Osteoblast (primary cell): ENCODE results near the gene PGAM2. TPM values are rescaled to one million over a fixed set of nuclear protein-coding genes. Genes with fewer than 3 reads are reported as not detected.
A peak's percentile ranks its signal among the peaks of the same experiment; 100 is the strongest.

ENCODE experiments used
- DNase-seq: peaks from one replicate; pipeline ENCODE4 v3.0.0; 2011; ENCODE audit warnings: low spot score, mixed read lengths; ENCODE audit not compliant: insufficient read length; ENCODE audit errors: missing footprints
- H2AFZ ChIP-seq: 2 replicates; pipeline ENCODE4 v1.6.0; 2011; ENCODE audit warnings: mild to moderate bottlenecking, low read length
- H3K27ac ChIP-seq: 2 replicates; pipeline ENCODE4 v1.5.1; 2011; ENCODE audit warnings: mild to moderate bottlenecking, low read depth, low read length, moderate library complexity
- H3K27me3 ChIP-seq: 2 replicates; pipeline ENCODE4 v1.6.0; 2012; ENCODE audit warnings: mild to moderate bottlenecking, control low read depth, inconsistent platforms, low read length, moderate library complexity; ENCODE audit not compliant: insufficient read depth
- H3K36me3 ChIP-seq: 2 replicates; pipeline ENCODE4 v1.5.1; 2011; ENCODE audit warnings: mild to moderate bottlenecking, low read length, control low read depth, moderate library complexity; ENCODE audit not compliant: insufficient read depth
- H3K4me1 ChIP-seq: 2 replicates; pipeline ENCODE4 v1.5.1; 2011; ENCODE audit warnings: mild to moderate bottlenecking, low read length, control low read depth, moderate library complexity; ENCODE audit not compliant: insufficient read depth
- H3K4me2 ChIP-seq: 2 replicates; pipeline ENCODE4 v1.6.0; 2011; ENCODE audit warnings: mild to moderate bottlenecking, low read length; ENCODE audit not compliant: insufficient read depth
- H3K4me3 ChIP-seq: fragments of 200-600 bp; sonication (generic); 3 replicates; pipeline ENCODE4 v1.5.1; 2012; ENCODE audit warnings: mild to moderate bottlenecking, low read length, inconsistent platforms; ENCODE audit not compliant: insufficient read depth
- H3K79me2 ChIP-seq: 2 replicates; pipeline ENCODE4 v1.6.0; 2012; ENCODE audit warnings: mild to moderate bottlenecking, low read length, control low read depth, inconsistent platforms; ENCODE audit not compliant: insufficient read depth
- H3K9me3 ChIP-seq: 2 replicates; pipeline ENCODE4 v1.5.1; 2011; ENCODE audit warnings: low read depth, low read length, control low read depth
- H4K20me1 ChIP-seq: 2 replicates; pipeline ENCODE4 v1.6.0; 2012; ENCODE audit warnings: mild to moderate bottlenecking, low read length, control low read depth; ENCODE audit not compliant: insufficient read depth
- CTCF ChIP-seq: IDR thresholded peaks from 2 replicates; pipeline ENCODE4 v1.5.1; 2011; ENCODE audit warnings: mild to moderate bottlenecking, low read depth, low read length, moderate library complexity; ENCODE audit errors: extremely low read depth
- total RNA-seq: library from RNA; depleted of rRNA; stranded (reverse); fragments of >200 nt; gene quantifications from 2 replicates; pipeline ENCODE4 v1.2.3, GENCODE V29; 2012

The PGAM2 gene
- total RNA-seq, 1 donor: 0.36 TPM

GRCh38 chr7:44100458-44101302 is 35.3 kb upstream of the PGAM2 start:
- Histone ChIP-seq H3K27ac (peak overlapping the region; percentile 95), H2AFZ (peak overlapping the region; percentile 83), H3K36me3 (no peaks in the 10 kb centered on the region), H4K20me1 (peaks cover 3% of the 10 kb centered on the region), H3K27me3 (no peaks in the 10 kb centered on the region), H3K9me3 (no peaks in the 10 kb centered on the region), H3K4me3 (no peak overlapping the region), H3K79me2 (peaks cover 12% of the 10 kb centered on the region), H3K4me1 (peaks cover 43% of the 10 kb centered on the region), H3K4me2 (no peak overlapping the region)
- TF ChIP-seq CTCF: no peak
- peak; percentile 96 for DNase-seq

- peak overlapping the region; percentile 95 for H3K27ac ChIP-seq
- peak overlapping the region; percentile 1 for H2AFZ ChIP-seq
- DNase-seq: no peak
Measured at GRCh38 chr7:44099669-44100068, 34.3 kb upstream of the PGAM2 start.

GRCh38 chr7:44098092-44099068 is 33.0 kb upstream of the PGAM2 start:
- Histone ChIP-seq H4K20me1 (no peaks in the 10 kb centered on the region), H3K27ac (no peak overlapping the region), H3K9me3 (no peaks in the 10 kb centered on the region), H3K4me3 (no peak overlapping the region), H3K36me3 (no peaks in the 10 kb centered on the region), H3K4me2 (no peak overlapping the region), H3K27me3 (no peaks in the 10 kb centered on the region), H3K4me1 (peaks cover 33% of the 10 kb centered on the region), H3K79me2 (no peaks in the 10 kb centered on the region), H2AFZ (no peak overlapping the region)
- TF ChIP-seq CTCF: no peak
- no peak for DNase-seq

More at GRCh38 chr7:44099669-44100068, 34.3 kb upstream of the PGAM2 start:
- Histone ChIP-seq H3K79me2 (peaks cover 2% of the 10 kb centered on the region), H3K36me3 (no peaks in the 10 kb centered on the region), H3K4me1 (peaks cover 36% of the 10 kb centered on the region), H3K4me2 (no peak overlapping the region), H4K20me1 (no peaks in the 10 kb centered on the region), H3K4me3 (no peak overlapping the region), H3K27me3 (no peaks in the 10 kb centered on the region), H3K9me3 (no peaks in the 10 kb centered on the region)
- no peak for TF ChIP-seq CTCF
